Kidney (tissue), 14 donors: Measurements from ENCODE around the gene LRRTM3. TPM values are rescaled to one million over a fixed set of nuclear protein-coding genes. Genes with fewer than 3 reads are reported as not detected.

Experiments used
- DNase-seq, 5 donors: peaks; one replicate each; pipeline ENCODE4 v3.0.0-alpha.2; 2013 to 2020
- FAIRE-seq: peaks from 2 replicates; lab custom pipeline; 2012; peaks lifted over from hg19 to GRCh38; lab: Jason Lieb, UNC
- H3K27ac ChIP-seq, 2 donors: one replicate each; pipeline ENCODE4 v1.7.0; 2013; ENCODE audit warnings: low read depth in 2 of 2, low read length in 2 of 2, inconsistent platforms in 1 of 2
- H3K27me3 ChIP-seq: one replicate; pipeline ENCODE4 v1.7.1; 2013; ENCODE audit warnings: low read length, inconsistent platforms; ENCODE audit not compliant: control insufficient read depth, insufficient read depth
- H3K36me3 ChIP-seq, 3 donors: one replicate each; pipeline versions ENCODE4 v1.7.0 to v1.7.1; 2013; ENCODE audit warnings: low read length in 3 of 3, control low read depth in 1 of 3, inconsistent platforms in 1 of 3; ENCODE audit not compliant: insufficient read depth in 3 of 3, control insufficient read depth in 2 of 3
- H3K4me1 ChIP-seq, 3 donors: one replicate each; pipeline versions ENCODE4 v1.7.0 to v1.7.1; 2013; ENCODE audit warnings: low read length in 3 of 3, inconsistent platforms in 1 of 3, low read depth in 1 of 3; ENCODE audit not compliant: control insufficient read depth in 2 of 3, insufficient read depth in 2 of 3
- H3K4me3 ChIP-seq, 3 donors: one replicate each; pipeline versions ENCODE4 v1.7.0 to v1.8.1; 2013; ENCODE audit warnings: low read length in 3 of 3, control low read depth in 1 of 3, inconsistent platforms in 1 of 3
- H3K9ac ChIP-seq, 3 donors: one replicate each; pipeline versions ENCODE4 v1.7.0 to v1.7.1; 2013; ENCODE audit warnings: low read length in 3 of 3, control low read depth in 1 of 3, inconsistent platforms in 1 of 3
- H3K9me3 ChIP-seq, 3 donors: one replicate each; pipeline versions ENCODE4 v1.7.0 to v1.7.1; 2013; ENCODE audit warnings: low read length in 3 of 3, control low read depth in 1 of 3, inconsistent platforms in 1 of 3; ENCODE audit not compliant: control insufficient read depth in 2 of 3, insufficient read depth in 1 of 3
- intact Hi-C: fragments of 100-400 bp; cut with DNase I; formaldehyde crosslinking; loops from one replicate; pipeline ENCODE4 v1.11.1; 2022
- polyA plus RNA-seq: library from polyadenylated mRNA; stranded (reverse); fragments of 350-450 nt; fragmentation: Illumina TruSeq; extraction: RNeasy Lipid Tissue Mini Kit (QIAGEN cat#74804); gene quantifications from one replicate; pipeline ENCODE4 v1.2.3, GENCODE V29; 2014; ENCODE audit warnings: low read depth, low replicate concordance; ENCODE audit not compliant: insufficient read depth
- total RNA-seq: library from RNA; stranded (reverse); fragmentation: NEBNext Ultra II Directional; extraction: Animal tissue kit (Norgen Biotek cat#: 25700); gene quantifications from one replicate; pipeline ENCODE4 v1.2.1, GENCODE V29; 2021
- TF ChIP-seq, protein P1 (sequence below): IDR thresholded peaks from 3 replicates; pipeline ENCODE4 v1.5.1; 2012; ENCODE audit warnings: mild to moderate bottlenecking, moderate library complexity, borderline replicate concordance; ENCODE audit not compliant: insufficient read depth; ENCODE audit errors: extremely low read depth
- donor health status: control.
- donor health status: control.
- donor health status: control.
- donor health status: control.
- donor health status: control.
- donor health status: DM: yes; HTN: yes; CAD: no.
- donor health status: Normal renal cell carcinoma (clear cell type).

LRRTM3 gene
- total and polyA plus RNA-seq, 2 donors from 2014 or later, result 0.22 TPM; not detected in 1

DNA sequence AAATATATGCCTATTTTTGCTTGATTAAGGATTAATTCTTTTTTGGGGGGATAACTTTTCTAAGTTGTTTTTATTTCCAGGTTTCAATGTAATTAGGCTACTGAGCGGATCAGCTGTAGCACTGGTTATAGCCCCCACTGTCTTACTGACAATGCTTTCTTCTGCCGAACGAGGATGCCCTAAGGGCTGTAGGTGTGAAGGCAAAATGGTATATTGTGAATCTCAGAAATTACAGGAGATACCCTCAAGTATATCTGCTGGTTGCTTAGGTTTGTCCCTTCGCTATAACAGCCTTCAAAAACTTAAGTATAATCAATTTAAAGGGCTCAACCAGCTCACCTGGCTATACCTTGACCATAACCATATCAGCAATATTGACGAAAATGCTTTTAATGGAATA is 1.0 kb downstream of the LRRTM3 start:
- no peak for FAIRE-seq
- TF ChIP-seq, protein P1, sequence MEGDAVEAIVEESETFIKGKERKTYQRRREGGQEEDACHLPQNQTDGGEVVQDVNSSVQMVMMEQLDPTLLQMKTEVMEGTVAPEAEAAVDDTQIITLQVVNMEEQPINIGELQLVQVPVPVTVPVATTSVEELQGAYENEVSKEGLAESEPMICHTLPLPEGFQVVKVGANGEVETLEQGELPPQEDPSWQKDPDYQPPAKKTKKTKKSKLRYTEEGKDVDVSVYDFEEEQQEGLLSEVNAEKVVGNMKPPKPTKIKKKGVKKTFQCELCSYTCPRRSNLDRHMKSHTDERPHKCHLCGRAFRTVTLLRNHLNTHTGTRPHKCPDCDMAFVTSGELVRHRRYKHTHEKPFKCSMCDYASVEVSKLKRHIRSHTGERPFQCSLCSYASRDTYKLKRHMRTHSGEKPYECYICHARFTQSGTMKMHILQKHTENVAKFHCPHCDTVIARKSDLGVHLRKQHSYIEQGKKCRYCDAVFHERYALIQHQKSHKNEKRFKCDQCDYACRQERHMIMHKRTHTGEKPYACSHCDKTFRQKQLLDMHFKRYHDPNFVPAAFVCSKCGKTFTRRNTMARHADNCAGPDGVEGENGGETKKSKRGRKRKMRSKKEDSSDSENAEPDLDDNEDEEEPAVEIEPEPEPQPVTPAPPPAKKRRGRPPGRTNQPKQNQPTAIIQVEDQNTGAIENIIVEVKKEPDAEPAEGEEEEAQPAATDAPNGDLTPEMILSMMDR, result no peak
- Histone ChIP-seq H3K4me3 (no peak overlapping the region), H3K27ac (no peak overlapping the region), H3K36me3 (no peaks in the 10 kb centered on the region), H3K9me3 (no peaks in the 10 kb centered on the region), H3K9ac (no peak overlapping the region), H3K4me1 (no peaks in the 10 kb centered on the region), H3K27me3 (peaks cover 21% of the 10 kb centered on the region)
- no peak for DNase-seq
- intact Hi-C loops, result no loop called here

DNA sequence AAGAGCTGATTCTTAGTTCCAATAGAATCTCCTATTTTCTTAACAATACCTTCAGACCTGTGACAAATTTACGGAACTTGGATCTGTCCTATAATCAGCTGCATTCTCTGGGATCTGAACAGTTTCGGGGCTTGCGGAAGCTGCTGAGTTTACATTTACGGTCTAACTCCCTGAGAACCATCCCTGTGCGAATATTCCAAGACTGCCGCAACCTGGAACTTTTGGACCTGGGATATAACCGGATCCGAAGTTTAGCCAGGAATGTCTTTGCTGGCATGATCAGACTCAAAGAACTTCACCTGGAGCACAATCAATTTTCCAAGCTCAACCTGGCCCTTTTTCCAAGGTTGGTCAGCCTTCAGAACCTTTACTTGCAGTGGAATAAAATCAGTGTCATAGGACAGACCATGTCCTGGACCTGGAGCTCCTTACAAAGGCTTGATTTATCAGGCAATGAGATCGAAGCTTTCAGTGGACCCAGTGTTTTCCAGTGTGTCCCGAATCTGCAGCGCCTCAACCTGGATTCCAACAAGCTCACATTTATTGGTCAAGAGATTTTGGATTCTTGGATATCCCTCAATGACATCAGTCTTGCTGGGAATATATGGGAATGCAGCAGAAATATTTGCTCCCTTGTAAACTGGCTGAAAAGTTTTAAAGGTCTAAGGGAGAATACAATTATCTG is 1.6 kb downstream of the LRRTM3 start:
- FAIRE-seq (no peak), DNase-seq (no peak)
- no peaks in the 10 kb centered on the region for H3K36me3 ChIP-seq
- H3K9me3 ChIP-seq, result no peaks in the 10 kb centered on the region
- H3K4me3 ChIP-seq, result no peak overlapping the region
- H3K27me3 ChIP-seq, result peaks cover 21% of the 10 kb centered on the region
- H3K27ac ChIP-seq, result no peak overlapping the region
- TF ChIP-seq, protein P1, result no peak
- no peaks in the 10 kb centered on the region for H3K4me1 ChIP-seq
- no peak overlapping the region for H3K9ac ChIP-seq
- intact Hi-C loops, result no loop called here

- Histone ChIP-seq H3K4me1 (no peaks in the 10 kb centered on the region), H3K9ac (no peak overlapping the region), H3K27ac (no peak overlapping the region), H3K9me3 (no peaks in the 10 kb centered on the region), H3K4me3 (peak overlapping the region in 1 of 3 donors; percentile 4), H3K36me3 (no peaks in the 10 kb centered on the region), H3K27me3 (peaks cover 21% of the 10 kb centered on the region)
- TF ChIP-seq, protein P1, result no peak
- FAIRE-seq (no peak), DNase-seq (peak in 3 of 5 donors; percentile 44 to 48 (median 44))
- intact Hi-C loops, result no loop called here
These were observed 2.3 kb downstream of the LRRTM3 start for GRCh38 chr10:66927971-66928770.
